ENCODE measurements around the gene CACNA2D2.
A peak's percentile ranks its signal among the peaks of the same experiment; 100 is the strongest.

- TF ChIP-seq EZH2 (IDR thresholded peaks at IDR 0.05; ENCODE audit: borderline replicate concordance, low read length), result no peak
- TF ChIP-seq CTCF (IDR thresholded peaks at IDR 0.05; ENCODE audit: low read length), result peak; percentile 95
Measured at GRCh38 chr3:50519471-50520089, 16.1 kb upstream of the CACNA2D2 start.

Data from OCI-LY1 (cell line).